Progenitor cell of endocrine pancreas (in vitro differentiated cells): ENCODE data around the gene FARS2. TPM values are rescaled to one million over a fixed set of nuclear protein-coding genes. Genes with fewer than 3 reads are reported as not detected.

ENCODE experiments used
- DNase-seq: peaks from one replicate; pipeline ENCODE4 v3.0.0; 2021; ENCODE audit warnings: low spot score; ENCODE audit not compliant: unreplicated experiment
- H3K27ac Mint-ChIP-seq: 2 replicates; pipeline ENCODE4 v1.8.0; 2021; ENCODE audit warnings: mild to moderate bottlenecking, moderate library complexity, mixed read lengths
- H3K27me3 Mint-ChIP-seq: 2 replicates; pipeline ENCODE4 v1.8.0; 2021; ENCODE audit warnings: mixed read lengths
- H3K36me3 Mint-ChIP-seq: 2 replicates; pipeline ENCODE4 v1.8.0; 2022; ENCODE audit warnings: mixed read lengths; ENCODE audit not compliant: insufficient read depth
- H3K4me1 Mint-ChIP-seq: 2 replicates; pipeline ENCODE4 v1.8.0; 2021; ENCODE audit warnings: low read depth, mixed read lengths
- H3K4me3 Mint-ChIP-seq: 2 replicates; pipeline ENCODE4 v1.8.0; 2021; ENCODE audit warnings: low read depth, mild to moderate bottlenecking, moderate library complexity, mixed read lengths
- H3K9me3 Mint-ChIP-seq: 2 replicates; pipeline ENCODE4 v1.8.0; 2021; ENCODE audit warnings: low read depth, mixed read lengths
- CTCF ChIP-seq: fragments of 200-600 bp; sonication (generic); IDR thresholded peaks from one replicate; pipeline ENCODE4 v1.5.0; 2021; ENCODE audit warnings: antibody characterized with exemption, mild to moderate bottlenecking; ENCODE audit not compliant: unreplicated experiment
- total RNA-seq: library from RNA; stranded (reverse); gene quantifications from 2 replicates; pipeline ENCODE4 v1.2.1, GENCODE V29; 2021

The FARS2 gene
- total RNA-seq, 1 donor from 2014 or later, result 20.8 TPM

DNA sequence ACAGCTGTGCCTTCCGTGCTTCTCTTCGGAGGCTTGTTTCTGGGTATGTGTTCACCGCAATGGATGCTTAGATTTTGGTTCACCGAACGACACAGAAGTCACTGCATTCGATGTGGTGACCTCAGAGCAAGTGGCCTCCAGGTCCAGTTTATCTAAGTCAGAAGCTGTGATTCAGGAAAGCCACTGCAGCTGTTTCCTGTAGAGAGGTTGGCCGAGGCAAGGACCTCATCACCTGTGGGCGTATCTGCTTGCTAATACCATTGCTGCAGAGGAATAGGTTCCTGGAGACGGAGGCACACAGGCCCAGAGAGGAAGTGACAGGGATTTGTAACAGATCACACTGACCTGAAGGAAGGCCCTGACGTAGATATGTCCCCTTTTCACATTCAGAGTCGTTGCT, 82.7 kb downstream of the FARS2 start:
- peaks cover 4% of the 10 kb centered on the region for H3K36me3 Mint-ChIP-seq
- no peaks in the 10 kb centered on the region for H3K27me3 Mint-ChIP-seq
- H3K27ac Mint-ChIP-seq, result no peak overlapping the region
- DNase-seq, result no peak
- peaks cover 7% of the 10 kb centered on the region for H3K9me3 Mint-ChIP-seq
- no peak for TF ChIP-seq CTCF
- H3K4me3 Mint-ChIP-seq, result no peak overlapping the region
- peaks cover 5% of the 10 kb centered on the region for H3K4me1 Mint-ChIP-seq

GRCh38 chr6:5345324-5345723, 84.0 kb downstream of the FARS2 start:
- H3K27me3 Mint-ChIP-seq, result no peaks in the 10 kb centered on the region
- peaks cover 7% of the 10 kb centered on the region for H3K36me3 Mint-ChIP-seq
- TF ChIP-seq CTCF, result no peak
- H3K4me3 Mint-ChIP-seq, result no peak overlapping the region
- H3K4me1 Mint-ChIP-seq, result peaks cover 5% of the 10 kb centered on the region
- DNase-seq, result no peak
- H3K27ac Mint-ChIP-seq, result no peak overlapping the region
- H3K9me3 Mint-ChIP-seq, result peaks cover 14% of the 10 kb centered on the region

DNA sequence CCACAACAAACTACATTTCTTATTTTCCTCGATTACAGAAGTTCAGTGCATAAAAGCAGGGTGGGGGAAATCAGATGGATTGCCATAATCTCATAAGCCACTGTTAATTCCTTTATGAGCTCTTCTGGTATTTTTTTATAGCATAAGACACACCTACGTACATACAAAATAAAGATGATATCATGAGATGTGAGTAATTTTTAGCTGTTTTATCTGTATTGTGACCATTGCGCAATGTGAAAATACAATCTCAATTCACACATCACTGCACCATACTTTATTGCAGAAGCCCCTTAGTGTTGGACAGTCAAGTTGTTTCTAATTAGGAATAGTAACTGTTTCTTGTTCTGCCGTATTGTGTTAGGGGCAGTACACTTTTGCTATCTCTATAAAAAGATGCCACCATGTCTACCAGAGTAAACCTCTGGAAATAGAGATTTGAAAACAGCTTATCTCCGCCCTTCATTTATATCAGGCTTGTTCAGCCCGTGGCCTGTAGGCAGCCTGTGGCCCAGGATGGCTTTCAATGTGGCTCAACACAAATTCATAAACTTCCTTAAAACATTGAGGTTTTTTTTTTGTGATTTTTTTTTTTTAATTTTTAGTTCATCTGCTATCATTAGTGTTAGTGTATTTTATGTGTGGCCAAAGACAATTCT, 90.4 kb downstream of the FARS2 start:
- Mint-ChIP-seq H3K9me3 (peaks cover 14% of the 10 kb centered on the region), H3K4me3 (no peak overlapping the region), H3K4me1 (peaks cover 5% of the 10 kb centered on the region), H3K27ac (no peak overlapping the region), H3K27me3 (no peaks in the 10 kb centered on the region), H3K36me3 (peaks cover 7% of the 10 kb centered on the region)
- DNase-seq, result no peak
- no peak for TF ChIP-seq CTCF

DNA sequence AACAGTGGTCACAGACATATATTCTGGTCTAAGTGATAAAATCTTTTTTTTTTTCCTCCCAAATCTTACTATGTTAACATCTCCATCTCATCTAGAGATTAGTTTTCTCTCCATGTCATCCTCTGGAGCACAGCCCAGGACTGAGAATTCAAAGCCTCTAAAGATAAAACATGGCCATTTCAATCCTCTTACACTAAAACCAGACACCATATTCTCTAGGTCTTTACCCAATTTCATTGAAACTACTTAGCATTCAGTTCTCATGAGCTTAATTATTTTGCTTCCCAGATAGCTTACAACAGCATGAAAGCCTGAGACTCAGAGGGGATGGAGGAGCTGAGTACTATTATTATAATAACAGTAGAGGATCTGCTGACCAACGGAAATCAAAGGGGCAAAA, 92.7 kb downstream of the FARS2 start:
- Mint-ChIP-seq H3K4me1 (no peaks in the 10 kb centered on the region), H3K9me3 (peaks cover 7% of the 10 kb centered on the region), H3K36me3 (peaks cover 4% of the 10 kb centered on the region), H3K4me3 (no peak overlapping the region), H3K27me3 (no peaks in the 10 kb centered on the region), H3K27ac (no peak overlapping the region)
- TF ChIP-seq CTCF, result no peak
- no peak for DNase-seq

- Mint-ChIP-seq H3K4me3 (no peak overlapping the region), H3K9me3 (no peaks in the 10 kb centered on the region)
- TF ChIP-seq CTCF, result no peak
These were observed 96.2 kb downstream of the FARS2 start for GRCh38 chr6:5357486-5357885.

More at GRCh38 chr6:5357486-5357885, 96.2 kb downstream of the FARS2 start:
- Mint-ChIP-seq H3K27me3 (no peaks in the 10 kb centered on the region), H3K27ac (no peak overlapping the region), H3K36me3 (no peaks in the 10 kb centered on the region), H3K4me1 (no peaks in the 10 kb centered on the region)
- no peak for DNase-seq
